ENCODE results near the gene BAHCC1.

BAHCC1 gene

GRCh38 chr17:81406117-81406953 is 11.1 kb downstream of the BAHCC1 start:
- H3K4me3 ChIP-seq (ENCODE audit: insufficient read length, low read depth), result no peak overlapping the region
- DNase-seq (ENCODE audit: low read depth, low spot score), result no peak
- TF ChIP-seq ZNF274 (IDR thresholded peaks at IDR 0.05; ENCODE audit: low read depth, low read length) (no peak), SUZ12 (IDR thresholded peaks at IDR 0.05; ENCODE audit: extremely low read depth, insufficient read depth, insufficient read length) (no peak), YY1 (IDR thresholded peaks at IDR 0.05; ENCODE audit: insufficient read depth, insufficient read length) (no peak)

GRCh38 chr17:81408049-81408448 is 12.8 kb downstream of the BAHCC1 start:
- no peak for TF ChIP-seq SUZ12 (IDR thresholded peaks at IDR 0.05; ENCODE audit: extremely low read depth, insufficient read depth, insufficient read length)
- TF ChIP-seq YY1 (IDR thresholded peaks at IDR 0.05; ENCODE audit: insufficient read depth, insufficient read length), result no peak
- TF ChIP-seq ZNF274 (IDR thresholded peaks at IDR 0.05; ENCODE audit: low read depth, low read length), result no peak
- Histone ChIP-seq H3K4me3 (ENCODE audit: insufficient read length, low read depth) (no peak overlapping the region), H3K4me1 (ENCODE audit: insufficient read depth, insufficient read length) (peaks cover 31% of the 10 kb centered on the region), H3K9me3 (ENCODE audit: insufficient read depth, low read length) (no peaks in the 10 kb centered on the region), H3K36me3 (ENCODE audit: insufficient read depth, insufficient read length, low read length) (no peaks in the 10 kb centered on the region), H3K9ac (ENCODE audit: insufficient read length, low read depth) (no peak overlapping the region), H3K27me3 (ENCODE audit: insufficient read depth, insufficient read length) (no peaks in the 10 kb centered on the region)
- DNase-seq (ENCODE audit: low read depth, low spot score), result no peak

More at GRCh38 chr17:81406117-81406953, 11.1 kb downstream of the BAHCC1 start:
- Histone ChIP-seq H3K9ac (ENCODE audit: insufficient read length, low read depth) (peak overlapping the region; percentile 44), H3K9me3 (ENCODE audit: insufficient read depth, low read length) (no peaks in the 10 kb centered on the region), H3K27me3 (ENCODE audit: insufficient read depth, insufficient read length) (peaks cover 4% of the 10 kb centered on the region), H3K4me1 (ENCODE audit: insufficient read depth, insufficient read length) (peaks cover 39% of the 10 kb centered on the region), H3K36me3 (ENCODE audit: insufficient read depth, insufficient read length, low read length) (no peaks in the 10 kb centered on the region)

GRCh38 chr17:81409190-81409935 is 14.1 kb downstream of the BAHCC1 start:
- TF ChIP-seq YY1 (IDR thresholded peaks at IDR 0.05; ENCODE audit: insufficient read depth, insufficient read length) (no peak), SUZ12 (IDR thresholded peaks at IDR 0.05; ENCODE audit: extremely low read depth, insufficient read depth, insufficient read length) (no peak), ZNF274 (IDR thresholded peaks at IDR 0.05; ENCODE audit: low read depth, low read length) (no peak)
- H3K36me3 ChIP-seq (ENCODE audit: insufficient read depth, insufficient read length, low read length), result no peaks in the 10 kb centered on the region
- H3K27me3 ChIP-seq (ENCODE audit: insufficient read depth, insufficient read length), result no peaks in the 10 kb centered on the region
- no peak for DNase-seq (ENCODE audit: low read depth, low spot score)
- peak overlapping the region; percentile 32 for H3K9ac ChIP-seq (ENCODE audit: insufficient read length, low read depth)
- no peaks in the 10 kb centered on the region for H3K9me3 ChIP-seq (ENCODE audit: insufficient read depth, low read length)
- peaks cover 35% of the 10 kb centered on the region for H3K4me1 ChIP-seq (ENCODE audit: insufficient read depth, insufficient read length)
- no peak overlapping the region for H3K4me3 ChIP-seq (ENCODE audit: insufficient read length, low read depth)

DNA sequence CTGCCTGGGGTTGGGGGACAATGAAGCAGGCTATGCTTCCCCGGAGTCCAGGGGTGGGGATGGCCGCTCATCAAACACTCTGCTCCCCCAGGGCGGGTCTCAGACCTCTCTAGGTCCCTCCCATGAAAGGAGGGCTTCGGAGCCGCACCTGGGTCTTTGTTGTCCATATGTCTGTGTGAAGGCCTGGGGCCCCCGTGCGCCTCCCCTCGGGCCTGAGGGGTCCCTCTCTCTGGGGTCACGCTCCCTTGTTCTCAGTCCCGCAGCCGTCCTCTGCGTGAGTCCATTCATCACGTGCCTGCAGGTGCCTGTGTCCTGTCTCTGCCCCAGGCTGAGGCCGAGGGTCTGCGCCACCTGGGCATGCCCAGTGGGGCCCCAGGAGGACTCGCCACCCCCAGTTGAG is 15.6 kb downstream of the BAHCC1 start:
- H3K9me3 ChIP-seq (ENCODE audit: insufficient read depth, low read length), result no peaks in the 10 kb centered on the region
- TF ChIP-seq ZNF274 (IDR thresholded peaks at IDR 0.05; ENCODE audit: low read depth, low read length) (no peak), SUZ12 (IDR thresholded peaks at IDR 0.05; ENCODE audit: extremely low read depth, insufficient read depth, insufficient read length) (no peak), YY1 (IDR thresholded peaks at IDR 0.05; ENCODE audit: insufficient read depth, insufficient read length) (no peak)
- H3K4me3 ChIP-seq (ENCODE audit: insufficient read length, low read depth), result no peak overlapping the region
- DNase-seq (ENCODE audit: low read depth, low spot score), result no peak
- H3K9ac ChIP-seq (ENCODE audit: insufficient read length, low read depth), result no peak overlapping the region
- peaks cover 33% of the 10 kb centered on the region for H3K4me1 ChIP-seq (ENCODE audit: insufficient read depth, insufficient read length)
- no peaks in the 10 kb centered on the region for H3K27me3 ChIP-seq (ENCODE audit: insufficient read depth, insufficient read length)
- H3K36me3 ChIP-seq (ENCODE audit: insufficient read depth, insufficient read length, low read length), result no peaks in the 10 kb centered on the region

GRCh38 chr17:81411305-81411704 is 16.0 kb downstream of the BAHCC1 start:
- Histone ChIP-seq H3K9me3 (ENCODE audit: insufficient read depth, low read length) (no peaks in the 10 kb centered on the region), H3K4me1 (ENCODE audit: insufficient read depth, insufficient read length) (peaks cover 30% of the 10 kb centered on the region), H3K4me3 (ENCODE audit: insufficient read length, low read depth) (no peak overlapping the region), H3K36me3 (ENCODE audit: insufficient read depth, insufficient read length, low read length) (no peaks in the 10 kb centered on the region), H3K9ac (ENCODE audit: insufficient read length, low read depth) (no peak overlapping the region), H3K27me3 (ENCODE audit: insufficient read depth, insufficient read length) (no peaks in the 10 kb centered on the region)
- no peak for DNase-seq (ENCODE audit: low read depth, low spot score)
- TF ChIP-seq YY1 (IDR thresholded peaks at IDR 0.05; ENCODE audit: insufficient read depth, insufficient read length), result no peak
- no peak for TF ChIP-seq ZNF274 (IDR thresholded peaks at IDR 0.05; ENCODE audit: low read depth, low read length)
- TF ChIP-seq SUZ12 (IDR thresholded peaks at IDR 0.05; ENCODE audit: extremely low read depth, insufficient read depth, insufficient read length), result no peak

DNA sequence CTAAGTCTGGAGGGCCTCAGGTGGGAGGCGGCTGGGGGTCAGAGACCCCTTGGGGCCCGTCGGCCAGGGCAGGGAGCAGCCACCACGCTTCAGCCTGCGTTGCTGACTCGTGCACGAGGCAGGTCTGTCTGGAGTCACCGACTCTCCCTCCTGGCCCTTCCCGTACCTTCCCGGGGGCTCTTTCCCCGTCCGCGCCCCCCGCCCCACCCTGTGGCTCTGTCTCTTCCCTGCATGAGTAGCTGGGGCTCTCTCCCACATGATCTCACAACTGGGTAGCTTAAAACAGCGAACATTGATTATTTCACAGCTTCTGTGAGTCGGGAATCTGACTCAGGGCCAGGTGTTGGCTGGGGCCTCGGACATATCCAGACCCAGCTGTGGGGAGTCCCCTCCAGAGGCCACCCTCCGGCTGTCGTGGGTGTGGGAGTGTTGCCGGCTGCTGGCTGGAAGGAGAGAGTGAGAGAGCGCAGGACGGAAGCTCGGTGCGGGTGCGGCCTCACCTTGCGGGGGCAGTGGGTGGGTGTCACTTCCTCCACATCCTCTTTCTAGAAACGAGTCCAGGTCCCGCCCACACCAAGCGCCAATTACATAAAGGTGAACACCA is 17.3 kb downstream of the BAHCC1 start:
- TF ChIP-seq ZNF274 (IDR thresholded peaks at IDR 0.05; ENCODE audit: low read depth, low read length), result no peak
- TF ChIP-seq SUZ12 (IDR thresholded peaks at IDR 0.05; ENCODE audit: extremely low read depth, insufficient read depth, insufficient read length), result no peak
- no peak for TF ChIP-seq YY1 (IDR thresholded peaks at IDR 0.05; ENCODE audit: insufficient read depth, insufficient read length)
- DNase-seq (ENCODE audit: low read depth, low spot score), result no peak
- Histone ChIP-seq H3K9me3 (ENCODE audit: insufficient read depth, low read length) (no peaks in the 10 kb centered on the region), H3K27me3 (ENCODE audit: insufficient read depth, insufficient read length) (no peaks in the 10 kb centered on the region), H3K4me1 (ENCODE audit: insufficient read depth, insufficient read length) (peaks cover 30% of the 10 kb centered on the region), H3K9ac (ENCODE audit: insufficient read length, low read depth) (peak overlapping the region; percentile 23), H3K36me3 (ENCODE audit: insufficient read depth, insufficient read length, low read length) (no peaks in the 10 kb centered on the region), H3K4me3 (ENCODE audit: insufficient read length, low read depth) (no peak overlapping the region)

All from NT2/D1 (cell line).